K562 (cell line): Measurements from ENCODE around the gene TBX19. TPM values are rescaled to one million over a fixed set of nuclear protein-coding genes. Genes with fewer than 3 reads are reported as not detected.

Experiments used
- ATF1 ChIP-seq, 2 experiments: fragments of 450-650 bp in 1 of 2; IDR thresholded peaks; 2 replicates each; pipeline ENCODE4 v1.6.1; 2016; ENCODE audit warnings: missing compliant biosample characterization in 1 of 2, missing genetic modification characterization in 1 of 2
- BRD4 ChIP-seq: fragments of 200-600 bp; sonication (generic); IDR thresholded peaks from 2 replicates; pipeline ENCODE4 v1.6.1; 2017; ENCODE audit warnings: inconsistent platforms
- EGR1 ChIP-seq: fragments of 450-650 bp; conservative IDR thresholded peaks from 2 replicates; pipeline ENCODE4 v1.6.1; 2017; ENCODE audit warnings: mild to moderate bottlenecking
- ERF ChIP-seq: fragments of 450-650 bp; formaldehyde crosslinking; IDR thresholded peaks from 2 replicates; pipeline ENCODE4 v1.4.0; 2020; ENCODE audit warnings: mild to moderate bottlenecking, mixed read lengths
- EZH2 ChIP-seq: IDR thresholded peaks from 2 replicates; pipeline ENCODE4 v1.6.1; 2012; ENCODE audit warnings: low read depth, mild to moderate bottlenecking, inconsistent platforms, low read length, borderline replicate concordance
- KDM5B ChIP-seq: fragments of 200-600 bp; sonication (generic); IDR thresholded peaks from 2 replicates; pipeline ENCODE4 v1.6.1; 2012; ENCODE audit warnings: low read depth, mild to moderate bottlenecking, moderate library complexity, low read length, control low read depth, inconsistent platforms; ENCODE audit not compliant: insufficient replicate concordance
- NBN ChIP-seq: fragments of 450-650 bp; IDR thresholded peaks from 2 replicates; pipeline ENCODE4 v1.6.1; 2016; ENCODE audit warnings: low read depth, mild to moderate bottlenecking
- PHTF2 ChIP-seq: fragments of 250-450 bp; sonication (Bioruptor Pico); IDR thresholded peaks from 2 replicates; pipeline ENCODE4 v1.5.0; 2021; ENCODE audit warnings: mild to moderate bottlenecking
- SAFB2 ChIP-seq: fragments of 200-400 bp; formaldehyde crosslinking; IDR thresholded peaks from 2 replicates; pipeline ENCODE4 v1.6.1; 2018; ENCODE audit warnings: borderline replicate concordance, low read length, low read depth, moderate library complexity; ENCODE audit not compliant: severe bottlenecking
- SMAD4 ChIP-seq: fragments of 250-450 bp; sonication (Bioruptor Pico); conservative IDR thresholded peaks from 2 replicates; pipeline ENCODE4 v1.8.0; 2021; ENCODE audit warnings: inconsistent platforms, mild to moderate bottlenecking, moderate library complexity
- ZBTB33 ChIP-seq: sonication (generic); formaldehyde crosslinking; IDR thresholded peaks from 2 replicates; pipeline ENCODE4 v1.8.1; 2023; ENCODE audit warnings: mild to moderate bottlenecking, missing genetic modification reagents
- ZFP91 ChIP-seq: sonication (generic); formaldehyde crosslinking; IDR thresholded peaks from 2 replicates; pipeline ENCODE4 v1.8.0; 2022; ENCODE audit warnings: mild to moderate bottlenecking, missing genetic modification reagents
- ZNF644 ChIP-seq: fragments of 200-800 bp; sonication (Bioruptor generic); IDR thresholded peaks from 2 replicates; pipeline ENCODE4 v1.6.1; 2016; ENCODE audit warnings: low read depth, missing genetic modification characterization, missing compliant biosample characterization
- polyA plus RNA-seq, 8 experiments: library from polyadenylated mRNA; depleted of rRNA in 4 of 8; stranded (reverse) in 5 of 8; unstranded in 3 of 8; fragments of >200 nt; fragmentation: Nextera tagmentation in 2 of 8; fragmentation: Illumina TruSeq in 1 of 8; extraction: Ambion mirVana in 2 of 8; extraction: Trizol in 1 of 8; gene quantifications; 2 replicates each; pipeline versions ENCODE4 v1.2.1 to v1.2.3, GENCODE V29; 2011 to 2014; ENCODE audit warnings: inconsistent platforms in 1 of 8, missing spikeins in 1 of 8
- total RNA-seq, 7 experiments: library from RNA; depleted of rRNA in 6 of 7; stranded (reverse); fragments of >200 nt in 6 of 7; fragmentation: Illumina TruSeq in 2 of 7; extraction: Trizol in 2 of 7; gene quantifications; 2 replicates each; pipeline versions ENCODE4 v1.2.1 to v1.2.3, GENCODE V29; 2011 to 2021; ENCODE audit warnings: low replicate concordance in 1 of 7
- TF ChIP-seq, protein P1 (sequence below), 2 experiments: fragments of 450-650 bp in 1 of 2; sonication (generic) in 1 of 2; formaldehyde crosslinking; conservative IDR thresholded peaks; 2 replicates each; pipeline versions ENCODE4 v1.4.0 to v1.8.1; 2020 to 2022; ENCODE audit warnings: mild to moderate bottlenecking in 1 of 2, missing genetic modification reagents in 1 of 2
- TF ChIP-seq, protein P2 (sequence below): fragments of 450-650 bp; conservative IDR thresholded peaks from 2 replicates; pipeline ENCODE4 v1.6.1; 2016; ENCODE audit warnings: missing genetic modification characterization, low read depth, mild to moderate bottlenecking, missing compliant biosample characterization, moderate library complexity
- TF ChIP-seq, protein P3 (sequence below): fragments of 450-650 bp; IDR thresholded peaks from 2 replicates; pipeline ENCODE4 v1.6.1; 2016; ENCODE audit warnings: antibody characterized with exemption
- TF ChIP-seq, protein P4 (sequence below), 2 experiments: IDR thresholded peaks; 2 replicates each; pipeline ENCODE4 v1.6.1; 2011; ENCODE audit warnings: borderline replicate concordance in 1 of 2, control low read depth in 1 of 2, low read depth in 1 of 2, low read length in 1 of 2, mild to moderate bottlenecking in 1 of 2, mixed read lengths in 1 of 2, moderate library complexity in 1 of 2; ENCODE audit not compliant: insufficient read depth in 1 of 2, insufficient read length in 1 of 2, poor library complexity in 1 of 2, severe bottlenecking in 1 of 2; ENCODE audit errors: extremely low read depth in 1 of 2
- TF ChIP-seq, protein P5 (sequence below): sonication (generic); formaldehyde crosslinking; IDR thresholded peaks from 2 replicates; pipeline ENCODE4 v1.8.0; 2022; ENCODE audit warnings: mild to moderate bottlenecking, missing genetic modification reagents

TBX19 gene
- total and polyA plus RNA-seq, 9 of the 15 experiments (the other 6 are each of a cell fraction or from before 2014, with no cell fraction given) = 0.32 to 3.1 (median 0.95) TPM

- TF ChIP-seq, protein P1, sequence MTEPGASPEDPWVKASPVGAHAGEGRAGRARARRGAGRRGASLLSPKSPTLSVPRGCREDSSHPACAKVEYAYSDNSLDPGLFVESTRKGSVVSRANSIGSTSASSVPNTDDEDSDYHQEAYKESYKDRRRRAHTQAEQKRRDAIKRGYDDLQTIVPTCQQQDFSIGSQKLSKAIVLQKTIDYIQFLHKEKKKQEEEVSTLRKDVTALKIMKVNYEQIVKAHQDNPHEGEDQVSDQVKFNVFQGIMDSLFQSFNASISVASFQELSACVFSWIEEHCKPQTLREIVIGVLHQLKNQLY (CRISPR knock-in tag; conservative IDR thresholded peaks at IDR 0.05) = no peak
- TF ChIP-seq, protein P2, sequence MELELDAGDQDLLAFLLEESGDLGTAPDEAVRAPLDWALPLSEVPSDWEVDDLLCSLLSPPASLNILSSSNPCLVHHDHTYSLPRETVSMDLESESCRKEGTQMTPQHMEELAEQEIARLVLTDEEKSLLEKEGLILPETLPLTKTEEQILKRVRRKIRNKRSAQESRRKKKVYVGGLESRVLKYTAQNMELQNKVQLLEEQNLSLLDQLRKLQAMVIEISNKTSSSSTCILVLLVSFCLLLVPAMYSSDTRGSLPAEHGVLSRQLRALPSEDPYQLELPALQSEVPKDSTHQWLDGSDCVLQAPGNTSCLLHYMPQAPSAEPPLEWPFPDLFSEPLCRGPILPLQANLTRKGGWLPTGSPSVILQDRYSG (tag) = no peak
- TF ChIP-seq NBN (no peak), PHTF2 (CRISPR knock-in tag) (no peak), SMAD4 (CRISPR knock-in tag) (peak; percentile 72), ATF1 (CRISPR knock-in tag; IDR thresholded peaks at IDR 0.05) (no peak), ATF1 (tag; IDR thresholded peaks at IDR 0.05) (0 out of 2 replicates have a peak, but pooled peaks have one; percentile 9), EGR1 (no peak), EZH2 (no peak), ZBTB33 (no peak), ERF (CRISPR knock-in tag) (no peak), ZFP91 (CRISPR knock-in tag) (no peak), BRD4 (no peak), SAFB2 (no peak), ZNF644 (tag) (peak; percentile 66; the same call in 1 of the 2 replicates), KDM5B (no peak)
- TF ChIP-seq, protein P3, sequence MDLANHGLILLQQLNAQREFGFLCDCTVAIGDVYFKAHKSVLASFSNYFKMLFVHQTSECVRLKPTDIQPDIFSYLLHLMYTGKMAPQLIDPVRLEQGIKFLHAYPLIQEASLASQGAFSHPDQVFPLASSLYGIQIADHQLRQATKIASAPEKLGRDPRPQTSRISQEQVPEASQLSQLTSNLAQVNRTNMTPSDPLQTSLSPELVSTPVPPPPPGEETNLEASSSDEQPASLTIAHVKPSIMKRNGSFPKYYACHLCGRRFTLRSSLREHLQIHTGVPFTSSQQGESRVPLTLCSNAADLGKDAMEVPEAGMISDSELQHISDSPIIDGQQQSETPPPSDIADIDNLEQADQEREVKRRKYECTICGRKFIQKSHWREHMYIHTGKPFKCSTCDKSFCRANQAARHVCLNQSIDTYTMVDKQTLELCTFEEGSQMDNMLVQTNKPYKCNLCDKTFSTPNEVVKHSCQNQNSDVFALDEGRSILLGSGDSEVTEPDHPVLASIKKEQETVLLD = no peak
- TF ChIP-seq, protein P4, sequence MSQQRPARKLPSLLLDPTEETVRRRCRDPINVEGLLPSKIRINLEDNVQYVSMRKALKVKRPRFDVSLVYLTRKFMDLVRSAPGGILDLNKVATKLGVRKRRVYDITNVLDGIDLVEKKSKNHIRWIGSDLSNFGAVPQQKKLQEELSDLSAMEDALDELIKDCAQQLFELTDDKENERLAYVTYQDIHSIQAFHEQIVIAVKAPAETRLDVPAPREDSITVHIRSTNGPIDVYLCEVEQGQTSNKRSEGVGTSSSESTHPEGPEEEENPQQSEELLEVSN (IDR thresholded peaks at IDR 0.05; ENCODE audit: borderline replicate concordance in 1 of 2, extremely low read depth in 1 of 2, insufficient read depth in 1 of 2, insufficient read length in 1 of 2, low read depth in 1 of 2, low read length in 1 of 2, poor library complexity in 1 of 2, severe bottlenecking in 1 of 2) = no peak
- TF ChIP-seq, protein P5, sequence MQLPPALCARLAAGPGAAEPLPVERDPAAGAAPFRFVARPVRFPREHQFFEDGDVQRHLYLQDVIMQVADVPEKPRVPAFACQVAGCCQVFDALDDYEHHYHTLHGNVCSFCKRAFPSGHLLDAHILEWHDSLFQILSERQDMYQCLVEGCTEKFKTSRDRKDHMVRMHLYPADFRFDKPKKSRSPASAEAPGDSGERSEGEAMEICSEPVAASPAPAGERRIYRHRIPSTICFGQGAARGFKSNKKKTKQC (CRISPR knock-in tag) = no peak
These were observed 37.0 kb upstream of the TBX19 start (continued) for GRCh38 chr1:168243636-168244212.
